Stimulated activated CD4-positive, alpha-beta T cell treated with anti-CD3 and anti-CD28 coated beads, Interleukin-4, amount 100 ng/mL, for 1 hour (primary cell): Measurements from ENCODE around the gene DIAPH3.

Source experiments
- DNase-seq: peaks from one replicate; pipeline ENCODE4 v3.0.0-alpha.2; 2020

Gene DIAPH3

GRCh38 chr13:59660582-59660981 is 503.1 kb downstream of the DIAPH3 start:
- DNase-seq = no peak

DNA sequence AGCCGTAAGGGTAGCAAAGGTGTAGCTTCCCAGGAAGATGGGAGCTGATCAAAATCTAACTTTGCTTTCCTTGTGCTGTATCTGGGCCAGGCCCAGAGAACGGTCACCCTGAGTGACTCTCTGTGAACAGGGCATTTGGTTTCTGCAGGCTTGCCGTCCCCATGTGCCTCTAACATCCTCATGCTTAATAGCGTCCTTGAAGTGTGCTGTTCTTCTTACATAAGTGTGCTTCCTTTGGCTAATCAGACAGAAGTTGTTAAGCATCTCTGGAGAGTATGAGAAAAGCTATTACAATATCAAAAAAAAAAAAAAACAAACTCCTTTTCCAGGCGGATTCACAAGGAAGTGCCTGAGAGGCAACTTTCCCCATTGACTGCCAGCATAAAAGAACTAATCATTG is 503.7 kb downstream of the DIAPH3 start:
- DNase-seq = no peak

- DNase-seq = no peak
Measured at GRCh38 chr13:59658738-59659330, 504.9 kb downstream of the DIAPH3 start.

- no peak for DNase-seq
Measured at GRCh38 chr13:59658027-59658737, 505.5 kb downstream of the DIAPH3 start.

GRCh38 chr13:59653916-59654315 is 509.8 kb downstream of the DIAPH3 start:
- no peak for DNase-seq

DNA sequence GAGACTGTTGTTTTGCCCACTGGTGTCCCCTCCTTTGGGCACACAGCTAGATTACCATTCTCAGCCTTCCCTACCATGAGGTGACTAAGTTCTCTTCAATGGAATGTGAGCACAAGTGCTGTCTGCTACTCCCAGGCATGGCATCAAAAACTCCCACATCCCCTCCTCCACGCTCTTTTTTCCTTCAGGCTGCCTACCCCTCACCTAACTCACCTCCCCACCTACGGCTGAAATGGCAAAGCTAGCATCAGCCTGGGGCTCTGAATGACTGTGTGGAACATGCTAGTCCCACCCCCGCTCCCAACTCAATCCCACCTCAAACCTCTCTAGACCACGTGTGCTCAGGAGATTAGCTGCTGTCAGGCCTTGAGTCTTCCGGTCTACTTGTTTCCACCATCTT is 512.2 kb downstream of the DIAPH3 start:
- no peak for DNase-seq

DNA sequence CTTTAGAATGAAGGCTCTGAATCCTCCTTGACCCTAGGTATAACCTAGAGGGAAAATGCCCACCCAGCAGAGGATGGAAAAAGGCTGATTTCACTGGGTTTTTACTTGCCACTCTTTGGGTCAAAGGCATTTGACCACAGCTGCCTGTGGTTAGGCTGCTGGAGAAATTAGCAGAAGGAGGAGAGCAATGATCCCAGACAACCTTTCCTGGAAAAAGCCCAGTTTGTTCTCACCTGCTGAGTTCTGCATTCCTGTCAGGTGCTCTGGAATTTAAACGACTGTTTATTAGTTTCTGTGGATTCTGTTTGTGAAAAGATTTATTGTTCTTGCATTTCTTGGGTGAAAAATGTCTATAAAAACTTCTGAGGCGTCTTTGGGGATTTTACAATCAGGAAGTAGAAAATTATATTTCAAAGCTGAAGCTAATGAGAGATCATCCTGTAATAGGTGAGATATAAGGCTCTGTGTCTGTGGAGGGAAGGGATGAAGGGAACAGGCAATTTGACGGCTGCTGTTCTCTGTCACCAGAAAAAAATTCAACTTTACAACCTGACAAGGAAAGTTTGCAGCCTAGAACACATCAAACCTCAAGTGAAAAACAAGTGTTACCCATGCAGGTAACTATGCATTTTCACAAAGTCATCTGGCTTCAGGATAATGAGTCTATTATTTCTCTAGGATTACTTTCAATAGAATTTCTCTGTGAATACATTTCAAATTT is 519.7 kb downstream of the DIAPH3 start:
- no peak for DNase-seq

GRCh38 chr13:59643364-59643841 is 520.3 kb downstream of the DIAPH3 start:
- DNase-seq = no peak

DNA sequence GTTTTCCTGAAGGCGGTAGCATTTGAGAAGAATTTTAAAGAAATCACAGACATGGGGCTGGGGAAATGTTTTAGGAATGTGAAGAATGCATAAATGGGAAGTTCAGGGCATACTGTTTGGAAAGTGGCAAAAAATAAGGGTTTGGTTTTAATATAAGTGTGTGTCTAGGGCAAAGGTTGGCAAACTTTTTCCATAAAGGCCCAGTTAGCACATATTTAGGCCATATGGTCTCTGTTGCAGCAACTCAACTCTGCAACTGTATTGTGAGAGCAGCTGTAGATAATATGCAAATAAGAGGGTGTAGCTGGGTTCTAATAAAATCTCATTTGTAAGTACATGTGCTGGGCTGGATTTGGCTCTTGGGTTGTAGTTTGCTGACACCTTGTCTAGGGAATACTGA is 521.9 kb downstream of the DIAPH3 start:
- DNase-seq = no peak

GRCh38 chr13:59641261-59641660 is 522.5 kb downstream of the DIAPH3 start:
- DNase-seq = no peak

GRCh38 chr13:59638404-59638803 is 525.3 kb downstream of the DIAPH3 start:
- no peak for DNase-seq

DNA sequence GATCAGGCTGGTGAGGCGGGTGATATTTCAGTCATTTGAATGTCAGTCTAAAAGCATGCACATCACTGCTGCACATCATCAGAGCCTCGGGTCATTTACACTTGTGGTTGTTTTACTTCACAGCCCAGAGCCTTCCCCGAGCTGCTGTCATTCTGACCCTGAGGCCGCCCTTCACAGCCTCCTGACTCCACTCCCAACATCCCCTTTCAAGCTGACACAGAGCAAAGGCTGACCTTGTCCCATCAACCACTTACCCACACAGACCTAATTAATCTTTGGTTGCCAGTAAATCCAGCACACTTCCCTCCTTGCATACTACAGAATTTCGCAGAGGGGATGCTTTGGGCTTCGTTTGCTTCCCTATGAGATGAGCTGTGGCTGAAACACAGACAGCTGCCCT is 528.1 kb downstream of the DIAPH3 start:
- no peak for DNase-seq

DNA sequence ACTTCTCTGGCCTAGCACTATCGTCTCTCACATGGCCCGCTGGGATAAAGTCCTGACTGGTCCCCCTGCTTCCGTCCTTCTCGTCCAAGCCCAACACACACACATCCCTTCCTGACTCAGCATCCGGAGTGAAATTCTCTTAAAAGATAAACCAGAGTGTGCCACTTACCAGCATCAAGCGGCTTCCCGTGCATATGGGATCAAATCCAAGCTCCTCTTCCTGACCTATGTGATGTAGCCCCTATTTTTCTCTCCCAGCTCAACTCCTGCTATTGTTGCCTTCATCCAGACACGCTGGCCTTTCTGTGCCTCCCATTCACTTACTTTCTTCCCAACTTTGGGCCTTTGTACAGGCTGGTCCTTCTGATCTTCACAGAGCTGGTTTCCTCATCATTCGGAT is 530.4 kb downstream of the DIAPH3 start:
- DNase-seq = no peak

- no peak for DNase-seq
Measured at GRCh38 chr13:59631271-59631670, 532.5 kb downstream of the DIAPH3 start.

GRCh38 chr13:59625111-59625510 is 538.6 kb downstream of the DIAPH3 start:
- DNase-seq = no peak

DNA sequence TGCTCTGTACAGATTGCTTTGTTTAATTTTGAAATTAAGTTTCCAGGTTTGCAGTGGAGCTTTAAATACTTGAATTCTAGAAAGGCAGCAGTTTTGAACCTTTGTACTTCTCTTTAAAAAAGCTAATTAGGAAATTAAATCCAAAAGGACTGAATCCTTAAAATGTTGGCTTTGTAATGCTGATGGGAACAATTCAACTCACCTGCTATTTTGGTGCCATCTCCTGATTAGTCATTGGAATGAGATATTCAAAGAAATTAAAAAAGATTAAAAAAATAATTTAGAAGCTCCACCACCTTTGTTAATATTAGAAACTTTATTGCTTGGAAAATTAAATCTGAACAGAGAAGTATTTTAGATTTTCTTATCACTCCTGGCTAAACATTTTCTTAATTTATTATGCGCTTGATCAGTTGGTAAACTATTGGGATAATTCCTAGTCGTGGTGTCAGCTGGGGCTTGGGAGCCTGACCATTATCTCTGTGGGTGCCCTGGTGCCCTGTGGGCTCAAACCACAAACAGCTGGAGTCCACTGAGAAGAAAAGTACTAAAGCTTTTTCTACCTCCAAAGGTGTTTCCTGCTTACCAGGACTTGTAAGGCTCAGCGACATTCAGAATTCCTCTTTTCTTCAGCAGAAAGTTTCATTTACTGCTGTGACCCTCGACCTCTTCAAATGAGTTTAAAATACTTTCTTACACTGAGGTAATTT is 540.4 kb downstream of the DIAPH3 start:
- DNase-seq = no peak

DNA sequence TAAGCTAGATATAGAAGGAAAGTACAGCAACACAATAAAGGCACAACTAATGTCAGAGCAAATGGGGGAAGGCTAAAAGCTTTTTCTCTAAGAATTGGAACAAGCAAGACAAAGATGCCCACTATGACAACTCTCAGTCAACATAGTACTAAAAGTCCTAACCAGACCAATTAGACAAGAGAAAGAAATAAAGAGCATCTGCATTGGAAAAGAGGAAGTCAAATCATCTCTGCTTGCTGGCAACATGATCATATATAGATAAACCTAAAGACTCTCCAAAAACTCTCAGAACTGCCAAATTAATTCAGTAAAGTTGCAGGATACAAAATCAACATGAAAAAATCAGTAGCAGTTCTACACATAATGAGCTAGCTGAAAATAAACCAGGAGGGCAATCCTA is 542.0 kb downstream of the DIAPH3 start:
- DNase-seq = no peak
